Left ventricle myocardium superior (tissue), 1 donor: ENCODE measurements around the gene MAPK9. TPM values are rescaled to one million over a fixed set of nuclear protein-coding genes. Genes with fewer than 3 reads are reported as not detected.
A peak's percentile ranks its signal among the peaks of the same experiment; 100 is the strongest.
"Not testable (repeated sequence)": the region's sequence is repeated elsewhere in the genome, so short reads cannot be mapped to it uniquely, and the experiment has no call there.

Experiments used
- ATAC-seq: fragments of 200-7000 bp; cut with Tn5 transposase; one replicate; pipeline ENCODE4 v1.9.1; 2020; ENCODE audit warnings: mild to moderate bottlenecking, moderate library complexity
- DNase-seq: peaks from one replicate; pipeline ENCODE4 v3.0.0-alpha.2; 2020
- intact Hi-C: fragments of 100-400 bp; cut with micrococcal nuclease; formaldehyde crosslinking; loops from one replicate; pipeline ENCODE4 v1.11.0; 2022
- total RNA-seq: library from RNA; stranded (reverse); fragmentation: NEBNext Ultra II Directional; extraction: Animal tissue kit (Norgen Biotek cat#: 25700); gene quantifications from one replicate; pipeline ENCODE4 v1.2.1, GENCODE V29; 2021
- donor health status: DM: no; HTN: yes; CAD: no; lungs with severe emphysema.

MAPK9 gene
- total RNA-seq, 1 donor from 2014 or later, result 46.5 TPM

GRCh38 chr5:180212363-180213255 lies 79.3 kb downstream of the MAPK9 start:
- no peak for ATAC-seq
- intact Hi-C loops, result no loop called here

GRCh38 chr5:180211761-180212035 lies 80.2 kb downstream of the MAPK9 start:
- no peak for ATAC-seq
- no peak for DNase-seq
- intact Hi-C loops, result no loop called here

More at GRCh38 chr5:180212363-180213255, 79.3 kb downstream of the MAPK9 start:
- DNase-seq, result no peak

- DNase-seq (no peak), ATAC-seq (no peak)
- intact Hi-C loops, result no loop called here
These were observed 80.7 kb downstream of the MAPK9 start for GRCh38 chr5:180210961-180211760.

- intact Hi-C loops, DNase-seq, ATAC-seq: not testable (repeated sequence)
These were observed 81.8 kb downstream of the MAPK9 start for GRCh38 chr5:180210077-180210476.

- intact Hi-C loops, result no loop called here
- peak; percentile 84 for DNase-seq
- peak; percentile 92 for ATAC-seq
These were observed 82.7 kb downstream of the MAPK9 start, which contains the start of gene RASGEF1C for GRCh38 chr5:180209137-180209581. Gene RASGEF1C (minus strand): TSS chr5:180209211. CDS start chr5:180138052, 71,159 bp downstream.

GRCh38 chr5:180208435-180209081 lies 83.3 kb downstream of the MAPK9 start:
- DNase-seq (peak; percentile 34), ATAC-seq (no peak)
- intact Hi-C loops, result no loop called here

GRCh38 chr5:180208038-180208434 lies 83.8 kb downstream of the MAPK9 start:
- ATAC-seq (no peak), DNase-seq (no peak)
- intact Hi-C loops, result no loop called here

GRCh38 chr5:180207593-180207992 lies 84.3 kb downstream of the MAPK9 start:
- ATAC-seq (no peak), DNase-seq (no peak)
- intact Hi-C loops, result no loop called here

- DNase-seq (no peak), ATAC-seq (no peak)
- intact Hi-C loops, result no loop called here
These were observed 84.9 kb downstream of the MAPK9 start for GRCh38 chr5:180206993-180207392.

GRCh38 chr5:180205916-180206315 lies 86.0 kb downstream of the MAPK9 start:
- DNase-seq, result no peak
- intact Hi-C loops, result no loop called here
- ATAC-seq, result no peak

GRCh38 chr5:180204276-180204819 lies 87.5 kb downstream of the MAPK9 start:
- ATAC-seq, result no peak
- no peak for DNase-seq
- intact Hi-C loops, result no loop called here

GRCh38 chr5:180202939-180203573 lies 88.8 kb downstream of the MAPK9 start:
- intact Hi-C loops, result no loop called here
- DNase-seq, result no peak
- ATAC-seq, result no peak

- intact Hi-C loops, result no loop called here
- no peak for DNase-seq
- ATAC-seq, result no peak
These were observed 90.6 kb downstream of the MAPK9 start for GRCh38 chr5:180201051-180201987.

- intact Hi-C loops, result no loop called here
- no peak for DNase-seq
- no peak for ATAC-seq
These were observed 92.5 kb downstream of the MAPK9 start for GRCh38 chr5:180199390-180199789.

GRCh38 chr5:180198208-180198607 lies 93.7 kb downstream of the MAPK9 start:
- intact Hi-C loops, result no loop called here
- ATAC-seq (no peak), DNase-seq (no peak)

- intact Hi-C loops, result no loop called here
- ATAC-seq, result no peak
- no peak for DNase-seq
These were observed 94.7 kb downstream of the MAPK9 start for GRCh38 chr5:180197016-180197702.
